GM13977 (cell line): Measurements from ENCODE around the gene PCSK5.
"Not testable (repeated sequence)": the region's sequence is repeated elsewhere in the genome, so short reads cannot be mapped to it uniquely, and the experiment has no call there.

Source experiments
- DNase-seq: peaks from one replicate; pipeline ENCODE4 v3.0.0; 2012; ENCODE audit warnings: low spot score
- in situ Hi-C: fragments of 300-500 bp; cut with MboI; formaldehyde crosslinking; loops from one replicate; pipeline ENCODE4 v1.12.0; 2022; ENCODE audit warnings: low sequenced_read_pairs, low pct_unique_long_range_greater_than_20kb, mixed read lengths, inconsistent platforms; ENCODE audit not compliant: unreplicated experiment
- TF ChIP-seq, protein P1 (sequence below): IDR thresholded peaks from 2 replicates; pipeline ENCODE4 v1.5.1; 2012; ENCODE audit warnings: mild to moderate bottlenecking, control low read depth; ENCODE audit not compliant: insufficient read depth; ENCODE audit errors: extremely low read depth, missing control alignments

Gene PCSK5

DNA sequence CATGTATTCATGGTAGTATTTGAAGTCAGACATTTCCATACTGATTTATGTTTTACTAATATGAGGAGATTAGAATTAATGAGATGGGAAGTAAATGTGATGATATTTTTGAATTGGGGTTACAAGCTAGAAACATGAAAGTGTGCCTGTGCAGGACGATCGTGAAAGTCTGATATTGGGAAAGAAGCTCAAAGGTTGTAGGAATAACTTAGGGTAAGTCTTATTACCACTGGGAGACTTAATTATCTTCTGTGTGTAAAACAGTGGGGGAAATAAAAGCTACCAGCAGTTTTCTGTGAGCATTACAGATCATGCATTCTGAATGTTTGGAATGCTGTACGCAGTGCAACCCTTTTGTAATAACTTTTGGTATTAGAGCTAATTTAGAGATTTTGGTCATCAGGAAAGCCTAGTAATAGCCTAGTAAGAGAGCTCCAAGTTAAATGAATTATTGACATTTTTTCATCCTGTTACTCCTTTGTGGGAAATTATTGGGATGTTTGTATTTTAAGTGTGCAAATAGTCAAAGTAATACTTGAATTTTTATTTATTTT, 153.9 kb downstream of the PCSK5 start:
- in situ Hi-C loops: no loop called here
- no peak for DNase-seq
- TF ChIP-seq, protein P1, sequence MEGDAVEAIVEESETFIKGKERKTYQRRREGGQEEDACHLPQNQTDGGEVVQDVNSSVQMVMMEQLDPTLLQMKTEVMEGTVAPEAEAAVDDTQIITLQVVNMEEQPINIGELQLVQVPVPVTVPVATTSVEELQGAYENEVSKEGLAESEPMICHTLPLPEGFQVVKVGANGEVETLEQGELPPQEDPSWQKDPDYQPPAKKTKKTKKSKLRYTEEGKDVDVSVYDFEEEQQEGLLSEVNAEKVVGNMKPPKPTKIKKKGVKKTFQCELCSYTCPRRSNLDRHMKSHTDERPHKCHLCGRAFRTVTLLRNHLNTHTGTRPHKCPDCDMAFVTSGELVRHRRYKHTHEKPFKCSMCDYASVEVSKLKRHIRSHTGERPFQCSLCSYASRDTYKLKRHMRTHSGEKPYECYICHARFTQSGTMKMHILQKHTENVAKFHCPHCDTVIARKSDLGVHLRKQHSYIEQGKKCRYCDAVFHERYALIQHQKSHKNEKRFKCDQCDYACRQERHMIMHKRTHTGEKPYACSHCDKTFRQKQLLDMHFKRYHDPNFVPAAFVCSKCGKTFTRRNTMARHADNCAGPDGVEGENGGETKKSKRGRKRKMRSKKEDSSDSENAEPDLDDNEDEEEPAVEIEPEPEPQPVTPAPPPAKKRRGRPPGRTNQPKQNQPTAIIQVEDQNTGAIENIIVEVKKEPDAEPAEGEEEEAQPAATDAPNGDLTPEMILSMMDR: no peak

DNA sequence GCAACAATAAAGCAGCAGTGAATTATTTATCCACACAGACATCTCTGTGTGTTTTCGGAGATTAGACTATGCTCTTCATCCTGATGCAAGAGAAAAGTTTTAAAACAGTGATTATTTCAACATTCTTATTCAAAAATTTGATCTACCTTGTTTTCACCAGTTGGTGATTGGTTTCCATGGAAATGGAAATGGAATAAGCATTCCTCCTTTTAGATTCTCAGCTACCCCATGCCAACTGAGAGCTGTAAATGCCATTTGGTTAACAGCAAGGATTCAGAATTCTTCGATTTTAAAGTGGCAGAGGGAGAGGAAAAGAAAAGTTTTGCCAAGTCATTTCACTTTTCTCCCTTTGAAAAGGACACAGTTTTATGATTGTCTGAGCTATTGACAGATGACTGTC, 154.7 kb downstream of the PCSK5 start:
- no peak for DNase-seq
- TF ChIP-seq, protein P1: no peak
- in situ Hi-C loops: no loop called here

DNA sequence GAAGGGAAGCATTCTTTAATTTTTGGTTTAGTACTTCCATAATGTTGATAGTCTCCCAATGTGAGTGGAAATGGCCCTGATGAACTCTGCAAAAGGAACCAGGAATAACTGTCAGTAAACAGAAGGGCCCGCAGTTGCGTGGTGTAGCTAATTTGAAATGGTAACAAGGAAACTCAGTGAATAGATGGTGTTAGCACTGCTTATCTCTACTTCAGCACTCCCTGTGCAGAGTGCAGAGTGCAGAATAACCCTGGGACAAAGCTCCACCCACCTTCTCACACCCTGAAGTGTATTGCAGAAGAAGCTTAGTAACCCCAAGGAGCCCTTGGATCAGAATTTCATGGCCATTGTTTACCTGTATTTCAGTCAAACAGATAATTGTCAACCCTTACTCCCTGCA, 158.9 kb downstream of the PCSK5 start:
- in situ Hi-C loops: no loop called here
- TF ChIP-seq, protein P1: no peak
- DNase-seq: no peak

DNA sequence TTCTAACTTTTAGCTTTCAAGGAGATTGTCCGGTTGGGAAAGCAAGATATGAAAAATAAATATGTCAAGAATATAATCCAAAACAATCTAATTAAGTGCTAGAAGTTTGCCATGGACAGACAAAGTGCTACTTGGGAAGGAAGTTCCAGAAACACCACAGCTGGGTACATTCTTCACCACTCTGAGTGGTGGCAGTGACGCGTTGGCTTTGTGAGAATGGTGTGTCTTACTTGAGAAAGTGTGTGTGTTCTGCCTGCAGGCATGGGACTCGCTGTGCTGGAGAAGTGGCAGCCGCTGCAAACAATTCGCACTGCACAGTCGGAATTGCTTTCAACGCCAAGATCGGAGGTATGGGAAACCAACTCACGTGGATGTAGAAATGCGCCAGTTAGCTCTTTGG, 177.2 kb downstream of the PCSK5 start:
- TF ChIP-seq, protein P1: no peak
- in situ Hi-C loops: no loop called here
- no peak for DNase-seq

DNA sequence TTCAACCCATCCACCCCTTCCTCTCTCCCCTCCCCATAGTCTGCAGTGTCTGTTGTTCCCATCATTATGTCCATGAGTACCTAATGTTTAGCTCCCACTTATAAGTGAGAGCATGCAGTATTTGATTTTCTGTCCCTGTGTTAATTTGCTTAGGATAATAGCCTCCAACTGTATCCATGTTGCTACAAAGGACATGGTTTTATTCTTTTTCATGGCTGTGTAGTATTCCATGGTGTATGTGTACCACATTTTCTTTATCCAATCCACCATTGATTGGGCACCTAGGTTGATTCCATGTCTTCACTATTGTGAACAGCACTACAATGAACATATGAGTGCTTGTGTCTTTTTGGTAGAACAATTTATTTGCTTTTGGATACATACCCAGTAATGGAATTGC, 187.1 kb downstream of the PCSK5 start:
- TF ChIP-seq, protein P1: no peak
- in situ Hi-C loops: no loop called here
- no peak for DNase-seq

DNA sequence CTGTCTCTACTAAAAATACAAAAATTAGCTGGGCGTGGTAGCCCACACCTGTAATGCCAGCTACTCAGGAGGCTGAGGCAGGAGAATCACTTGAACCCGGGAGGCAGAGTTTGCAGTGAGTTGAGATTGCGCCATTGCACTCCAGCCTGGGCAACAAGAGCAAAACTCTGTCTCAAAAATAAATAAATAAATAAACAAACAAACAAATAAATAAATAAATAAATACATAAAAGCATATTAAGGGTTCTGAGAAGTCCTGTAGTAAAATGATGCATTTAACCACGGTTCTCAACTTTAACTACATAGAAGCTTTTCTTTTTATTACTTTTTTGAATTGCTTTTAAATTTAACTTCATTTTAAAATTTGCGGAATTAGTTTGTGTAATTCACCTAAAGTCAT, 190.8 kb downstream of the PCSK5 start:
- in situ Hi-C loops, DNase-seq: not testable (repeated sequence)

DNA sequence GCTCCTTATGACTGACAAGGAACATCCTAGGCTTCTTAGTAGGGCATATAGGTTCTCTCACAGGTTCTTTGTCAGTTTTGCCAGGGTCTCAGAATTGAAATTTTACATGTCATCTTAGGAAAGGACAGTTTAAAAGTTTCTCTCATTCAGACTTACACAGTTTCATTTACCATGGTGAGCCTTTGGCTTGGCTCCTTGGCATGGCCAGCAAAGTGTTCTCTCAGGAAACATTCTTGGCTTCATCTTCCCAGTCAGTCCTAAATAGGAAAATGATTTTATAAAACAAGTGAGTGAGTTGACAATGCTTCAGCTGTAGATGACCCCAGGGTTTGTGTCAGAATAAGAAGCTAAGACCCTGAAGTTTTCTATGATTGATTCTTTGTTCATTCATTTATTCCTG, 191.6 kb downstream of the PCSK5 start:
- TF ChIP-seq, protein P1: no peak
- DNase-seq: no peak
- in situ Hi-C loops: no loop called here
